Measurements from ENCODE around the gene RCAN1.
"Not testable (repeated sequence)": the region's sequence is repeated elsewhere in the genome, so short reads cannot be mapped to it uniquely, and the experiment has no call there.

The RCAN1 gene

DNA sequence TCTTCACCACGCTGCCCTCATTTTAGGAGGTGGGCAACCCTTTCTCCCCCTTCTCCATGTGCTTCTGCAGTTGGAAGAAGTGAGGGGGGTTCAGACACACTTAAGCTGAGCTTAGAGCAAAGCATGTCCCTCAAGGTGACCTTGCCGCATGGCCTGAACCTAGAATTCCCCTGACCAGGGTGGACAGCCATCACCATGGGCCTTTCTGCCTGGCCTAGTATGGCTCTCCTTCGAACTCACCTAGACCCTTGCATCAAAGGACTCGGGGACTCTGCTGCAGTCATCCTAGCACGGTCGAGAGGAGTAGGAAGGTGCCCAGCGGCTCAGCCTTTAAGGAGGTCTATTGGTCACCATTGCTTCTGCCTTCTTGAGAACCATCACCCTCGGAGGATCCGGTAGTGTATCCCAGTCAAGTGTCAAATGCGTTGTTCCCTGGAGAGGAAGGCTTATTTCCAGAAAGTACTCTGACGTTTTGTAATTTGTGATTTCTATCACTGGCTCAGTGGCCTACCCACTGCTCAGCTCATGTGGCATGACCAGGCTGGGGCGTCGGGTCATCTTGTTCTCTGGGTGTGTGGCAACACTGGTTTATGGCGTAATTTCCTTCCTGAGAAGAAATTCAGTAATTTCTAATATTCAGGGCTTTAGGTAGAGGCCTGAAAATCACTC, 103.0 kb downstream of the RCAN1 start, which contains the start of gene KCNE1:
KCNE1 (minus strand) TSS at position 424 of the 669 bp plus-strand sequence. CDS start 62,576 bp downstream, outside the sequence.
- DNase-seq, result peak; percentile 69

DNA sequence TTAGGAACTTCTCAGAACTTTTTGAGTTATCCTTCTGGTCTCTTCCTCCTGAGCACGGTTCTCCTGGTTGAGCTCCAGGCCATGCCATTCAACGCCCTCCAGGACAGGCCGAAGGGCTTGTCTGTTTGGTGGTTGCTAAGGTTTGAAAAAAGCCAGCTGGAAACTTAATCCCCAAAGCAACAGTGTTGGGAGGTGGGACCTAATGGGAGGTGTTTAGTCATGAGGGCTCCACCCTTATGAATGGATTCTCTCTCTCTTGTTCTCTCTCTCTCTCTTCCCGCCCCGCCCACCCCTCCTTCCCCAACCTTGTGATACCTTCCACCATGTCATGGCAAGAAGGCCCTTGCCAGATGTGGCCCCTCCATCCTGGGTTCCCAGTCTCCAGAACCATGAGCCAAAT, 103.7 kb downstream of the RCAN1 start:
- peak; percentile 53 for DNase-seq

GRCh38 chr21:34510148-34511142, 104.5 kb downstream of the RCAN1 start:
- DNase-seq, result peak; percentile 75

GRCh38 chr21:34509151-34509550, 105.8 kb downstream of the RCAN1 start:
- peak; percentile 52 for DNase-seq

DNA sequence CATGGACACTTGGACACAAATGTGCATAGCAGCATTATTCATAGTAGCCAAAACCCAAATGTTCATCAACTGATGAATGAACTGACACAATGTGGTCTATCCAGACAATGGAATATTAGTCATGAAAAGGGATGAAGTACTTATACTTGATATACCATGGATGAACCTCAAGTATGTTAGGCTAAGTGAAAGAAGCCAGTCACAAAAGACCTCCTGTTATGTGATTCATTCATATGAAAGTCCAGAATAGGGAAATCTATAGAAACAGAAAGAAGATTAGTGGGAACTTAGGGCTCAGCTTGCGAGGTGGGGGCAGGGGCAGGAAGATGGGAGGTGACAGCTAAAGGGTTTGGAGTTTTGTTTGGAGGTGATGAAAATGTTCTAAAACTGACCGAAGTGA, 110.3 kb downstream of the RCAN1 start:
- DNase-seq, result no peak

- DNase-seq, result no peak
These were observed 112.3 kb downstream of the RCAN1 start for GRCh38 chr21:34502480-34503106.

DNA sequence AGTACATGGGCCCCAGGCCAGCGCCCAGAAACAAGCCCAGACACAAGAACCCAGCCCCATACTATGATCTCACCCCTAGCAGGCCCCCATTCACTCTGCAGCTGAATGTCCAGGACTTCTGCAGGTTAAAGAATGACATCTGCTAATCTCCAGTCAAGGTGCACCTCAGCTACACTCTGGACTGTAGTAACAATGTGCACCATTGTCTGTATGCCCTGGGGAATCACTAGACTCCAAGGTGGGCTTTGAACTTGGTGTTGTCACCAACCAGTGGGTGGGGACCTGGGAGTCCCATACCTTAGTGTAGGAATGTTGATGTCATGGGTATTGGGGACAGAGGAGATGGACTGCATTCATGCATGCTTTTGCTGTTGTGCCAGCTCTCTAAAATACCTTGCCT, 113.2 kb downstream of the RCAN1 start:
- no peak for DNase-seq

GRCh38 chr21:34500191-34500590, 114.7 kb downstream of the RCAN1 start:
- DNase-seq, result no peak

- no peak for DNase-seq
These were observed 115.8 kb downstream of the RCAN1 start for GRCh38 chr21:34499116-34499515.

GRCh38 chr21:34498623-34499022, 116.3 kb downstream of the RCAN1 start:
- no peak for DNase-seq

DNA sequence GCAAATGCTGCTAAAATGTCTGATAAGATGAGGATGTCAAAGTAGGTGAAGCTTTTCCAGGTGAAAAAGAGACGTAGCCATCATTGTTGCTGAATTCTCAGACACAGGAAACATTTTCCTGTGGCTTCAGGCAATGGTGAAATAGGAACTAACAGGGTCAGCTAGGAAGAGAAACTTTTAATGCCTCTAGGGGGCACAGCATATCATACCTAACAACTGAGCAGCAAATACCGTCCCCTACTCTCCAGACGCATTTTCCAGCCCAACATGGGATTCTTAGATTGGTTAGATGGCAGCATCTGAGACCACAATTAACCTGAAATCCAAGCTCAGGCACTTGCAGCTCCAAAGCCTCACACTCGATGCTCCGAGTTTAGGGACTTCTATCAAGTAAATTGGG, 131.1 kb downstream of the RCAN1 start:
- DNase-seq, result not testable (repeated sequence)

DNA sequence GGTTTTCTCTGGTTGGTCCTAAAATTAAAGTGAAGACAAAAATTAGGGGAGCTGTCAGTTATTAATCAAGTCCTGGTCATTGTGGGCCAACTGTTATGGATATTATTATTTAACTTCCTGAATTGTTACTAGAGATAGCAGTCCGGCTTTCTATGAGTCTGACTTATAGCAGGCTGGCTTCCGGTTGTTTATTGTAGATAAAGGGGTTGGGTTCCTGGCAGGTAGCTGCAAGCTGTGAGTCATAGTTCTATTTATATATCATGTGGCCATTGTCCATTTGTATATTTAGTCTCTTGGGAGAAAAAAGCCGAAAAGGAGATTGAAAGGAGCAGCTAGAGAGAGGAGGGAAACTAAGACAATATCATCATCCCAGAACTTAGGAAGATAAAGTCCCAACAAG, 131.5 kb downstream of the RCAN1 start:
- DNase-seq, result not testable (repeated sequence)

DNA sequence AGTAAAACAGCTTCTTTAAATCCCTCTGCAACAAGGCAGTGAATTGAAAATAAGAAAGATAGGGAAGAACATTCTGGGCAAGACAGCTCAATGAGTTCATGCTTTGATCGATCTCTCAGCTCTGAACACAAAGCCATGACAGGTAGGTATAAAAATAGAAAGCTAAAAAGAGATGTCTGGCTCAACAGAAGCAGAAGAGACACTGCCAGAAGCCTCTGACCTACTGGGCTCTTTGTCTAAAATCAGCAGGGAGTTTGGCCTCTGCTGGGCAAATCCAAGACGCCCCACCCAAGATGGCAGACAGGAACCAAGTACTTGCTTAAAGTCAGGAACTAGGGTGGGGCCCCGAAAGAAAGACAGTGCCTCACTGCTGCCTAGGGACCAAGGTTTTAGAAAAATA, 147.6 kb downstream of the RCAN1 start:
- not testable (repeated sequence) for DNase-seq

Data from NK-92 treated with Interleukin-12 subunit alpha and Interleukin-12 subunit beta, amount 100 ng/mL, for 24 hours (cell line).